ENCODE measurements around the gene TMEM107.

- TF ChIP-seq POLR2AphosphoS5 (IDR thresholded peaks at IDR 0.05; ENCODE audit: low read depth, low read length) (peak; percentile 49), TAF1 (IDR thresholded peaks at IDR 0.05; ENCODE audit: borderline replicate concordance, insufficient read depth, low read length) (no peak), REST (IDR thresholded peaks at IDR 0.05; ENCODE audit: insufficient read depth in 1 of 2, low read depth in 2 of 2, low read length in 2 of 2) (no peak), SIN3A (IDR thresholded peaks at IDR 0.05; ENCODE audit: borderline replicate concordance, insufficient read depth, low read length) (no peak), FOXP2 (optimal IDR thresholded peaks at IDR 0.05; ENCODE audit: borderline replicate concordance, extremely low read depth, extremely low read length, insufficient read depth) (no peak)
Measured at GRCh38 chr17:8204761-8205555, 28.8 kb upstream of the TMEM107 start.
